Naive thymus-derived CD8-positive, alpha-beta T cell (primary cell): Measurements from ENCODE around the gene CSNK1A1L. TPM values are rescaled to one million over a fixed set of nuclear protein-coding genes. Genes with fewer than 3 reads are reported as not detected.

Experiments used
- ATAC-seq, 2 donors: fragments of 150-1000 bp; cut with Tn5 transposase in 1 of 2; sonication (Bioruptor Pico), chemical (Tn5 transposase) in 1 of 2; 1 replicate in 1 of 2; 2 replicates in 1 of 2; pipeline ENCODE4 v1.10.0; 2021; ENCODE audit warnings: mild to moderate bottlenecking in 2 of 2, moderate library complexity in 2 of 2
- POLR2A ChIA-PET: fragments of 350-600 bp; sonication (Branson Sonifier 250); formaldehyde crosslinking; loops from one replicate; lab custom pipeline; 2021; ENCODE audit warnings: antibody characterized with exemption; lab: Charles Lee
- DNase-seq, 10 donors: peaks; one replicate each; pipeline versions ENCODE4 v3.0.0 to v3.0.0-alpha.2; 2020 to 2022
- H3K27ac Mint-ChIP-seq, 10 donors: one replicate each; pipeline ENCODE4 v1.8.0; 2020 to 2022; ENCODE audit warnings: mild to moderate bottlenecking in 10 of 10, mixed read lengths in 10 of 10, moderate library complexity in 4 of 10, inconsistent platforms in 1 of 10
- H3K27me3 Mint-ChIP-seq, 5 donors: one replicate each; pipeline ENCODE4 v1.8.0; 2021 to 2022; ENCODE audit warnings: mixed read lengths in 5 of 5
- H3K36me3 Mint-ChIP-seq, 3 donors: one replicate each; pipeline ENCODE4 v1.8.0; 2020 to 2022; ENCODE audit warnings: mixed read lengths in 3 of 3, mild to moderate bottlenecking in 2 of 3, inconsistent platforms in 1 of 3
- H3K4me1 Mint-ChIP-seq, 4 donors: one replicate each; pipeline ENCODE4 v1.8.0; 2021 to 2022; ENCODE audit warnings: mixed read lengths in 4 of 4
- H3K4me3 Mint-ChIP-seq, 10 donors: one replicate each; pipeline ENCODE4 v1.8.0; 2020 to 2022; ENCODE audit warnings: mild to moderate bottlenecking in 10 of 10, mixed read lengths in 10 of 10, moderate library complexity in 6 of 10, inconsistent platforms in 1 of 10
- H3K9me3 Mint-ChIP-seq, 9 donors: one replicate each; pipeline ENCODE4 v1.8.0; 2020 to 2022; ENCODE audit warnings: mixed read lengths in 9 of 9, mild to moderate bottlenecking in 3 of 9, inconsistent platforms in 1 of 9, moderate library complexity in 1 of 9
- polyA plus RNA-seq, 3 donors: library from polyadenylated mRNA; unstranded; fragments of 300-500 nt; fragmentation: Illumina TruSeq; gene quantifications; one replicate each; pipeline ENCODE4 v1.2.3, GENCODE V29; 2021
- total RNA-seq, 8 experiments: library from RNA in 2 of 8; stranded (reverse) in 2 of 8; gene quantifications; one replicate each; pipeline ENCODE4 v1.2.3 and lab custom pipeline; 2021 to 2026

Gene CSNK1A1L
- total RNA-seq (not detected), polyA plus RNA-seq (not detected), total RNA-seq (lab: John Stamatoyannopoulos, UW) (0 to 0.98 (median 0.07) reads per million in 6 experiments)

GRCh38 chr13:37105251-37105714 is at the start of gene CSNK1A1L:
Gene CSNK1A1L (minus strand): TSS chr13:37105664. CDS start chr13:37105256, 408 bp downstream.
- POLR2A ChIA-PET = no interaction called here
- Mint-ChIP-seq H3K9me3 (no peaks in the 10 kb centered on the region), H3K36me3 (no peaks in the 10 kb centered on the region), H3K4me1 (no peaks in the 10 kb centered on the region), H3K4me3 (no peak within 1 kb of the TSS), H3K27ac (no peak within 1 kb of the TSS), H3K27me3 (peaks cover 0 to 13% (median 5%) of the 10 kb centered on the region in 5 donors)
- DNase-seq = no peak
- ATAC-seq = no peak

GRCh38 chr13:37149380-37149779 is 43.9 kb upstream of the CSNK1A1L start:
- Mint-ChIP-seq H3K4me1 (no peaks in the 10 kb centered on the region), H3K27me3 (peaks cover 0 to 10% (median 0%) of the 10 kb centered on the region in 5 donors), H3K27ac (no peak overlapping the region), H3K36me3 (no peaks in the 10 kb centered on the region), H3K4me3 (no peak overlapping the region), H3K9me3 (peaks cover 0 to 8% (median 0%) of the 10 kb centered on the region in 9 donors)
- DNase-seq (no peak), ATAC-seq (no peak)
- POLR2A ChIA-PET = no interaction called here

- POLR2A ChIA-PET = no interaction called here
- H3K9me3 Mint-ChIP-seq = peaks cover 0 to 8% (median 0%) of the 10 kb centered on the region in 9 donors
- H3K36me3 Mint-ChIP-seq = no peaks in the 10 kb centered on the region
- H3K4me1 Mint-ChIP-seq = no peaks in the 10 kb centered on the region
- no peak overlapping the region for H3K27ac Mint-ChIP-seq
- DNase-seq = no peak
- H3K27me3 Mint-ChIP-seq = peaks cover 0 to 13% (median 0%) of the 10 kb centered on the region in 5 donors
- no peak for ATAC-seq
- no peak overlapping the region for H3K4me3 Mint-ChIP-seq
These were observed 43.0 kb upstream of the CSNK1A1L start for GRCh38 chr13:37148501-37148900.

- Mint-ChIP-seq H3K4me1 (no peaks in the 10 kb centered on the region), H3K36me3 (no peaks in the 10 kb centered on the region), H3K27ac (no peak overlapping the region), H3K27me3 (peaks cover 1 to 13% (median 7%) of the 10 kb centered on the region in 5 donors), H3K4me3 (no peak overlapping the region), H3K9me3 (peaks cover 0 to 8% (median 0%) of the 10 kb centered on the region in 9 donors)
- DNase-seq = no peak
- ATAC-seq = no peak
- POLR2A ChIA-PET = no interaction called here
These were observed 39.2 kb upstream of the CSNK1A1L start for GRCh38 chr13:37144661-37145060.

- ATAC-seq (no peak), DNase-seq (no peak)
- Mint-ChIP-seq H3K27me3 (peaks cover 1 to 13% (median 7%) of the 10 kb centered on the region in 5 donors), H3K9me3 (peaks cover 0 to 5% (median 0%) of the 10 kb centered on the region in 9 donors), H3K4me1 (no peaks in the 10 kb centered on the region), H3K4me3 (no peak overlapping the region), H3K36me3 (no peaks in the 10 kb centered on the region), H3K27ac (no peak overlapping the region)
- POLR2A ChIA-PET = no interaction called here
These were observed 38.4 kb upstream of the CSNK1A1L start for GRCh38 chr13:37143911-37144310.

GRCh38 chr13:37142877-37143276 is 37.4 kb upstream of the CSNK1A1L start:
- no peaks in the 10 kb centered on the region for H3K36me3 Mint-ChIP-seq
- DNase-seq (no peak), ATAC-seq (no peak)
- POLR2A ChIA-PET = no interaction called here
- H3K4me3 Mint-ChIP-seq = no peak overlapping the region
- peaks cover 0 to 5% (median 0%) of the 10 kb centered on the region in 9 donors for H3K9me3 Mint-ChIP-seq
- no peaks in the 10 kb centered on the region for H3K4me1 Mint-ChIP-seq
- H3K27ac Mint-ChIP-seq = no peak overlapping the region
- H3K27me3 Mint-ChIP-seq = peaks cover 1 to 13% (median 7%) of the 10 kb centered on the region in 5 donors

- H3K9me3 Mint-ChIP-seq = peaks cover 0 to 5% (median 0%) of the 10 kb centered on the region in 9 donors
- DNase-seq (no peak), ATAC-seq (no peak)
- no peaks in the 10 kb centered on the region for H3K4me1 Mint-ChIP-seq
- no peak overlapping the region for H3K4me3 Mint-ChIP-seq
- H3K36me3 Mint-ChIP-seq = no peaks in the 10 kb centered on the region
- H3K27me3 Mint-ChIP-seq = peaks cover 1 to 10% (median 7%) of the 10 kb centered on the region in 5 donors
- POLR2A ChIA-PET = no interaction called here
- H3K27ac Mint-ChIP-seq = no peak overlapping the region
These were observed 35.5 kb upstream of the CSNK1A1L start for GRCh38 chr13:37141011-37141410.

GRCh38 chr13:37139356-37139755 is 33.9 kb upstream of the CSNK1A1L start:
- Mint-ChIP-seq H3K27ac (no peak overlapping the region), H3K27me3 (peaks cover 0 to 7% (median 3%) of the 10 kb centered on the region in 5 donors), H3K9me3 (no peaks in the 10 kb centered on the region), H3K4me3 (no peak overlapping the region), H3K4me1 (no peaks in the 10 kb centered on the region), H3K36me3 (no peaks in the 10 kb centered on the region)
- no peak for ATAC-seq
- no peak for DNase-seq
- POLR2A ChIA-PET = no interaction called here

- Mint-ChIP-seq H3K27me3 (peaks cover 0 to 7% (median 3%) of the 10 kb centered on the region in 5 donors), H3K9me3 (no peaks in the 10 kb centered on the region), H3K36me3 (no peaks in the 10 kb centered on the region), H3K4me1 (no peaks in the 10 kb centered on the region), H3K27ac (no peak overlapping the region), H3K4me3 (no peak overlapping the region)
- DNase-seq (no peak), ATAC-seq (no peak)
- POLR2A ChIA-PET = no interaction called here
These were observed 33.5 kb upstream of the CSNK1A1L start for GRCh38 chr13:37138926-37139325.

GRCh38 chr13:37138169-37138568 is 32.7 kb upstream of the CSNK1A1L start:
- H3K9me3 Mint-ChIP-seq = no peaks in the 10 kb centered on the region
- H3K36me3 Mint-ChIP-seq = no peaks in the 10 kb centered on the region
- H3K27ac Mint-ChIP-seq = no peak overlapping the region
- peaks cover 0 to 6% (median 3%) of the 10 kb centered on the region in 5 donors for H3K27me3 Mint-ChIP-seq
- POLR2A ChIA-PET = no interaction called here
- DNase-seq (no peak), ATAC-seq (no peak)
- no peaks in the 10 kb centered on the region for H3K4me1 Mint-ChIP-seq
- no peak overlapping the region for H3K4me3 Mint-ChIP-seq

GRCh38 chr13:37136633-37137032 is 31.2 kb upstream of the CSNK1A1L start:
- Mint-ChIP-seq H3K9me3 (peaks cover 0 to 4% (median 0%) of the 10 kb centered on the region in 9 donors), H3K36me3 (peaks cover 0 to 4% (median 0%) of the 10 kb centered on the region in 3 donors), H3K4me1 (no peaks in the 10 kb centered on the region), H3K27me3 (peaks cover 0 to 5% (median 2%) of the 10 kb centered on the region in 5 donors), H3K27ac (no peak overlapping the region), H3K4me3 (no peak overlapping the region)
- DNase-seq (no peak), ATAC-seq (no peak)
- POLR2A ChIA-PET = no interaction called here

GRCh38 chr13:37136187-37136586 is 30.7 kb upstream of the CSNK1A1L start:
- no peak overlapping the region for H3K4me3 Mint-ChIP-seq
- POLR2A ChIA-PET = no interaction called here
- DNase-seq = no peak
- H3K27ac Mint-ChIP-seq = no peak overlapping the region
- peaks cover 0 to 5% (median 0%) of the 10 kb centered on the region in 5 donors for H3K27me3 Mint-ChIP-seq
- H3K4me1 Mint-ChIP-seq = no peaks in the 10 kb centered on the region
- H3K9me3 Mint-ChIP-seq = peaks cover 0 to 4% (median 0%) of the 10 kb centered on the region in 9 donors
- H3K36me3 Mint-ChIP-seq = peaks cover 0 to 4% (median 0%) of the 10 kb centered on the region in 3 donors
- no peak for ATAC-seq

- no peaks in the 10 kb centered on the region for H3K4me1 Mint-ChIP-seq
- peaks cover 0 to 4% (median 0%) of the 10 kb centered on the region in 3 donors for H3K36me3 Mint-ChIP-seq
- H3K27me3 Mint-ChIP-seq = peaks cover 0 to 5% (median 0%) of the 10 kb centered on the region in 5 donors
- H3K4me3 Mint-ChIP-seq = no peak overlapping the region
- DNase-seq (no peak), ATAC-seq (no peak)
- POLR2A ChIA-PET = no interaction called here
- no peak overlapping the region for H3K27ac Mint-ChIP-seq
- peaks cover 0 to 4% (median 0%) of the 10 kb centered on the region in 9 donors for H3K9me3 Mint-ChIP-seq
These were observed 29.1 kb upstream of the CSNK1A1L start for GRCh38 chr13:37134411-37135041.
